Right hindlimb (tissue), 1 donor: ENCODE data around the gene HDAC11.
"Not testable (repeated sequence)": the region's sequence is repeated elsewhere in the genome, so short reads cannot be mapped to it uniquely, and the experiment has no call there.

Experiments used
- DNase-seq: peaks from one replicate; pipeline ENCODE4 v3.0.0-alpha.2; 2018

Gene HDAC11

GRCh38 chr3:13479582-13480339 lies at the start of gene HDAC11:
TSS of gene HDAC11 (plus strand) at chr3:13480306. CDS start at chr3:13480348, 42 bp downstream.
- DNase-seq: peak; percentile 99

DNA sequence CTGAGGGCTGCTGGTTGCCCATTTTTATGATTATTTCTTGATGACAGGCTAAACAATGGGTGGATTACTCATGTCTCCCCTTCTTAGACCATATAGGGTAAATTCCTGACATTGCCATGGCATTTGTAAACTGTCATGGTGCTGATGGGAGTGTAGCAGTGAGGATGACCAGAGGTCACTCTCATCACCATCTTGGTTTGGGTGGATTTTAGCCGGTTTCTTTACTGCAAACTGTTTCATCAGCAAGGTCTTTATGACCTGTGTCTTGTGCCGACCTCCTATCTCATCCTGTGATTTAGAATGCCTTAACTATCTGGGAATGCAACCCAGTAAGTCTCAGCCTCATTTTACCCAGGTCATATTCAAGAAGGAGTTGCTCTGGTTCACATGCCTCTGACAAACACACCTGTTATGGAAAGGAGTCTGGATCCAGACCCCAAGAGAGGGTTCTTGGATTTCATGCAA lies 49.7 kb upstream of the HDAC11 start:
- DNase-seq: not testable (repeated sequence)

DNA sequence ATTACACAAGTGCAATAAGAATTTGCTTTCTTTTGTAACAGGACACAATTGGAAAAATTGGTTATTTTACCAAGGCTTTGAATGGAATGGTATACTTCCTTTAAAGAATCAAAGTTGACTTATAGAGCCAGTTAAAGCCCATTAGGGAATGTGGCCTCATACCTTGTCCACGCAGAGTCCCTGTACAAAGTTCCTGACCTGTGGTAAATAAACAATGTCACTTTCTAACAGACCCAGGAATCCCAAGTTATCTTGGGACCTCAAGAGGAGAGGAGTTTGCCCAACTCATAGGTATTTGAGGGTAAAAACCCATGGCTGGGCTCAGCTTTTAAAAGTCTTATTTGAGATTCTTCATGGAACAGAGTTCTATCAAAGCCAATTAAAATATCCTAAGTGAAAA lies 48.0 kb upstream of the HDAC11 start:
- DNase-seq: no peak

DNA sequence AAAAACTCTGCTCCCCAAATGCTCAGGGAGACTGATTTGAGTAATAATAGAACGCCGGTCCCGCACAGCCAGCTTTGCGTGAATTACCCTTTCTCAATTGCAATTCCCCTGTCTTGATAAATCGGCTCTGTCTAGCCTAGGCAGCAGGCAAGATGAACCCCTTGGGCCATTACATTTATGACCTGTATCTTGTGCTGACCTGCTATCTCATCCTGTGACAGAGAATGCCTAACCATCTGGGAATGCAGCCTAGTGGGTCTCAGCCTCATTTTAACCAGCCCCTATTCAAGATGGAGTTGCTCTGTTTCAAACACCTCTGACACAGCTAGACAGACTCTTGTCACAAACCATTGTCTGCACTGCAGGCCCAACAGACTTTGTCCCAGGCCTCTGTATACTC lies 46.2 kb upstream of the HDAC11 start:
- DNase-seq: no peak

GRCh38 chr3:13436213-13436612 lies 43.9 kb upstream of the HDAC11 start:
- DNase-seq: not testable (repeated sequence)

DNA sequence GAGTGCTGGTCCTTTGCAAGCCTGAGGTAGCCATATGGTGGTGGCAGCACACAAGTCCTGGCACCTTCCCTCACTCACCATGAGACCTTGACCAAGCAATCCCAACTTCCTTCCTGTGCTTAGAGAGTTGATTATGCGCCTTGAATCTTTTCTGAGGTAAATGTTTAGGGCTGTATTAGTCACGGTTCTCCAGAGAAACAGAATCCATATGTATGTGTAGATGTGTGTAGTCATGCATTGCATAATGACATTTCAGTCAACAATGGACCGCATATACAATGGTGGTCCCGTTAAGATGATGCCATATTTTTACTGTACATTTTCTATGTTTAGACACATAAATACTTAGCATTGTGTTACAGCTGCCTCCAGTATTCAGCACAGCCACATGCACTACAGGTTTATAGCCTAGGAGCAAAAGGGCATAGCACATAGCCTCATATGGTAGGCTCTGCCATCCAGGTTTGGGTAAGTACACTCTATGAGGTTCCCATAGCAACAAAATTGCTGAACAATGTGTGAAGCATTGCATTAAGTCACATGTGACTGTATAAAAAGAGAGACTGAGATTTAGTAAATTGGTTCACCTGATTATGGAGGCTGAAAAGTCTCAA lies 39.8 kb upstream of the HDAC11 start:
- no peak for DNase-seq

- not testable (repeated sequence) for DNase-seq
Observed at GRCh38 chr3:13442882-13443281, 37.2 kb upstream of the HDAC11 start.

DNA sequence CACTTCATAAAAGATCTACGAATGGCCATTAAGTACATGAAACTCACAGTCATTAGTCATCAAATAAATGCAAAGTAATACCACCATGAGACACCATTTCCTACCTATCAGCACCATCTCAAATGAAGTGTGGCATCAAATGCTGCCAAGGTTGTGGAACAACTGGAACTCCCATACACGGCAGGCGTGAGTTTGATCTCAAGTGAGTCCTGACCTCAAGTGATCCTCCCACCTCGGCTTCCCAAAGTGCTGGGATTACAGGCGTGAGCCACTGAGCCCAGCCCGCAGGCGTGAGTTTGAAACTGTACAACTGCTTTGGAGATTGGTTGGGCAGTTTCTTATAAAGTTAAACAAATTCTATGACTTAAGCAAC lies 28.8 kb upstream of the HDAC11 start:
- DNase-seq: no peak

- DNase-seq: peak; percentile 41
Observed at GRCh38 chr3:13452490-13453335, 27.4 kb upstream of the HDAC11 start.

DNA sequence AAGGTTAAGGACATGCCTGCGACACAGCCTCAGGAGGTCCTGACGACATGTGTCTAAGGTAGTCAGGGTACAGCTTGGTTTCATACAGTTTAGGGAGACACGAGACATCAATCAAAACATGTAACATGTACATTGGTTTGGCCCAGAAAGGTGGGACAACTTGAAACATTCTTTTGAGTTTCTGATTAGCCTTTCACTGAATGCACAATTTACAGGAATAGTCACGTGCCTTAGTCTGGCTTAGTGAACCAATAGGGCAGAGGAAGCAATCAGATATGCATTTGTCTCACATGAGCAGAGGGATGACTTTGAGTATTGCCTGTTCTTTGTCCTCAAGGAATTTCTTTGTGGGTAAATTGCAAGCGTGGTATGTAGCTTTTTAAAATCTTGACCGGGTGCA lies 24.5 kb upstream of the HDAC11 start:
- no peak for DNase-seq

DNA sequence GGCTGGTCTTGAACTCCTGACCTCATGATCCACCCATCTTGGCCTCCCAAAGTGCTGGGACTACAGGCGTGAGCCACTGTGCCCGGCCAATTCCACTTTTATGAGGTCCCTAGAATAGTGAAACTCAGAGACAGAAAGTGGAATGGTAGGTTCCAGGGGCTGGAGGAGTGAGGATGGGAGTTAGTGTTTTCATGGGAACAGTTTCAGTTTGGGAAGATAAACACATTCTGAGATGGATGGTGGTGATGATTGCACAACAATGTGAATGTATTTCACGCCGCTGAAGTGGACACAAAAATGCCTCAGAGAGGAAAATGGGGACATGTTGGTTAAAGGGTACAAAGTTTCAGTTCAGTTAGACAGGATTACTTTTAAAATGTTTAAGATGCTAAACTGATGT lies 22.5 kb upstream of the HDAC11 start:
- DNase-seq: no peak

DNA sequence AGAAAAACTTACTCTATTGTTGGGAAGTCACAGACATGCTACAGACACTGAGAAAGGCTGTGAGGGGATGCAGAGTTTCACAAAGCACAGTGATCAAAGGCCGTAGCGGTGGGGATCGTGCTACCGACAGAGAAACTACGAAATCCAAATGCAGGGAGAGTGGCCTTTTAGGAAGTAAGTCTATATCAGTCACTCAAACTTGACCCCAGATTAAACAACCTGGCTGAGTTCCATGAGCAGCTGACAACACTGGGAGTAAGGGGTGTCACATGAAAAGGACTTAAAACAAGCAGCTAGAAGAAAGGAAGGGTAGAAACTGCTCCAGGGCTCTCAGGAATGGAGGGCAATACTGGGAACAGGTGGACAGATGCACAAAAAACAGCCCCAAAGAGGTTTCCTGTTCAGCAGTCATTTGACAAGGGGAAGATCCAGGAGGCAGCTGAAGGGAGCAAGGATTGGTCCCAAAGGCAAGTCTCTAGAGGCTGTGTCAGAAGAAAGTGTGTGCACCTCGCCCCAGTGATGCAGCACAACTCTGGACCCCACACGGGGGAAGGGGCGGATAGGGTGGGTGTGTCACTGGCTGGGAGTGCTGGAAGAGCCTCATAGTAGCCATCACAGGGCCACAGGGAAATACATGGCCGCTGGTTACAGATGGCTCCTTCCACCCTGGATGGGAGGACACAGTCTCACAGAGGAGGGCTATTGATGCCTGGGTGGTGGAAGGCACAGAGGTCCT lies 20.3 kb upstream of the HDAC11 start:
- no peak for DNase-seq

GRCh38 chr3:13460341-13460736 lies 19.8 kb upstream of the HDAC11 start:
- DNase-seq: no peak

DNA sequence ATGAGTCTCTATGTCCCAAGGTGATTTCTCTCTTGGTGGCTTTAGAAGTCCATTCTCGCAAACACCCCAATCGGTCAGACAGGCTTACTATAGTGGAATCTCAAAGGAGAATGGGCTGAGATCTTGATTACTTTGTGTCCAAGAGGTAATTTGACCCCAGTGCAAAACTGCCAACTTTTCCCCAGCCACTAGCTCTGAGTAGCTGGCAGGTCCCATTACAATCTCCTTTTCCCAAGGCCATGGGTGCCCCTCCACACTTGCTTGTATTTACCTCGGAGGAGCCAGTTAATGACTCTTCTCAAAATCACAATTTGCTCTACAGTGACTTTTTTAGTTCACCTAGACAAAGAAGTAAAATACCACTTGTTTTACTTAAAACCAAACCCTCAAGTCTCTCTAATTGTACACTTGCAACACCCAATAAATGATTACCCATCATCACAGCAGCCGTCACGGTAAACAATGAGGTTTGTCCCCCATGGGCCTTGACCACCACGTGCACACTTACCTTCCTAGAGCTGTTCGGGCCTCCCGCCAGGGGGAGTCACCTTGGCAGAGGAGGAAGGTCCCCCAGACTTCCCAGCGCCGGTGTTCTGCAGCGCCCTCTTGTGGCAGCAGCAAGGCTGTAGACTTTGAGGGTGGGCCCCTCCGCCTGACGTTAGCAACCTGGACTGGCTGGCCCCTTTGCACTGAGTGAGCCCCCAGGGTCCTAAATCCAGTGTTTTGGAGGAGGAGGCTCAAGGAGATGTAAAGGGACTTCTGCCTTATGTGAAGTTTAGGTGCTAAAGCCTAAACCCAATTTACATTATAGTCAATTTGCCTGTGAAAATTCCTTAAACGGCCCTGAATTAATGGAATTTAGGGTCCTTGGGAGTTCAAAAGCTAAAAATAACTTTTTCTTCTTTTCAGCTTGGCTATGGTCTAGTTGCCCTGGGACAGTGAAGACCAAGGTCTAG lies 18.7 kb upstream of the HDAC11 start:
- DNase-seq: peak; percentile 41

GRCh38 chr3:13462125-13462629 lies 17.9 kb upstream of the HDAC11 start:
- DNase-seq: no peak

DNA sequence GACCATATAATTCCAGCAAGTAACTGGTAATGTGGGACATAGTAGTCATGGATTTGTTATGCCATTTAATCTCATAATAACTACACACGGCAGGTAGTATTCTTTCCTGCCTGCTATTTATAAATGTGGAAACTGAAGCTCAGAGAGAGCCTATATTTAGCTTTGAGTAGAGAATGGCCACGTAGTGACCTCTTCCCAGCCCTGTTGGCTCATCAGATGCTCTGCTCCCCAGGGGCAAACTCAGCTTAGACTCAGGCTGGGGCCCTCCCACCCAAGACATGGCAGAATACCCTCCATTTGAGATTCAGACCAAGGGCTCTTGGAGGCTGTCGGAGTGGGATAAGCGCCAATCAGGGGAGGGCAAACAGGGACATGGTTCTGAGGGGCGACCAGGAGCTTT lies 17.3 kb upstream of the HDAC11 start:
- no peak for DNase-seq

GRCh38 chr3:13463618-13464400 lies 16.3 kb upstream of the HDAC11 start:
- no peak for DNase-seq

- DNase-seq: no peak
Observed at GRCh38 chr3:13465236-13465873, 14.8 kb upstream of the HDAC11 start.

- DNase-seq: no peak
Observed at GRCh38 chr3:13466781-13467180, 13.3 kb upstream of the HDAC11 start.
